OCI-LY3 (cell line): ENCODE measurements around the gene PKHD1.

ENCODE experiments used
- H2AFZ ChIP-seq: fragments of 200-600, 300-600 bp; shearing (Covaris generic); 2 replicates; pipeline ENCODE4 v1.6.0; 2014; ENCODE audit warnings: antibody characterized with exemption, low read depth, low read length
- H3K27ac ChIP-seq: fragments of 200-600, 300-600 bp; sonication (generic); 2 replicates; pipeline ENCODE4 v1.5.1; 2014; ENCODE audit warnings: mild to moderate bottlenecking, low read length, moderate library complexity, mixed read lengths
- H3K27me3 ChIP-seq: fragments of 200-600, 300-600 bp; sonication (generic); 2 replicates; pipeline ENCODE4 v1.6.1; 2014; ENCODE audit warnings: low read depth, low read length, mixed read lengths
- H3K36me3 ChIP-seq: fragments of 200-600, 300-600 bp; sonication (generic); replicated peaks from 2 replicates; pipeline ENCODE3; 2014; ENCODE audit warnings: low read depth, low read length, mixed read lengths
- H3K4me1 ChIP-seq: fragments of 300-600, 200-600 bp; sonication (generic); 2 replicates; pipeline ENCODE4 v1.6.1; 2014; ENCODE audit warnings: low read length, mixed read lengths
- H3K4me2 ChIP-seq: fragments of 200-600, 300-600 bp; sonication (generic); 2 replicates; pipeline ENCODE4 v1.6.1; 2014; ENCODE audit warnings: low read length, mixed read lengths
- H3K4me3 ChIP-seq: fragments of 300-600, 200-600 bp; sonication (generic); 2 replicates; pipeline ENCODE4 v1.5.1; 2014; ENCODE audit warnings: antibody characterized with exemption, mild to moderate bottlenecking, low read length, moderate library complexity
- H3K79me2 ChIP-seq: fragments of 300-600, 200-600 bp; shearing (Covaris generic); 2 replicates; pipeline ENCODE4 v1.6.1; 2014; ENCODE audit warnings: mild to moderate bottlenecking, low read length, mixed read lengths
- H3K9ac ChIP-seq: fragments of 300-600, 200-600 bp; shearing (Covaris generic); 2 replicates; pipeline ENCODE4 v1.6.0; 2014; ENCODE audit warnings: mild to moderate bottlenecking, low read length, moderate library complexity
- H3K9me3 ChIP-seq: fragments of 200-600, 300-600 bp; shearing (Covaris generic); 2 replicates; pipeline ENCODE4 v1.6.1; 2014; ENCODE audit warnings: low read length, mixed read lengths; ENCODE audit not compliant: insufficient read depth
- H4K20me1 ChIP-seq: fragments of 200-600, 300-600 bp; sonication (generic); 2 replicates; pipeline ENCODE4 v1.6.1; 2016; ENCODE audit warnings: low read length, mixed read lengths; ENCODE audit not compliant: insufficient read depth
- EZH2phosphoT487 ChIP-seq: fragments of 200-600 bp; shearing (Covaris generic); IDR thresholded peaks from 2 replicates; pipeline ENCODE4 v1.6.1; 2018; ENCODE audit warnings: antibody characterized with exemption, mixed run types, low read depth
- TF ChIP-seq, protein P1 (sequence below): fragments of 200-600, 300-600 bp; sonication (generic); IDR thresholded peaks from 2 replicates; pipeline ENCODE4 v1.5.1; 2014; ENCODE audit warnings: antibody characterized with exemption, low read length, low read depth

Gene PKHD1

DNA sequence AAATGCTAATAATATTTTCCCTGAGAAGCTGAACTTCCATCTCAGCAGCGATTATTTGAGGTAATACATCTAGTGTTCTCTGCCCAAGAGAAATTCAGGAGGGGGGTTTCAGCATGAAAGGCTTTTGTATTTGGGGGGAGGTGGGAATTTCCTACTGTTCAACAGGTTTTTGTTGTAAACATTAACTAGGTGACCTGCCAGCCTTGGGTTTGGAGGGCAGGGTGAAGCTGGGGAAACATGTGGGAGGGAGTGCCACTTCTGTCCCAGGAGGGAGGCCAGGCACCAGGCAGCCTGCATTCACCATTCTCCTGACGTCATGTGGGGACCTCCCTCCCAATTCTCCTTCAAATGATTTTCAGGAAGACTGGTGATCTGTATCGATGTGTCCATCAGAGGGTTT lies 37.7 kb upstream of the PKHD1 start:
- H2AFZ ChIP-seq: no peak overlapping the region
- no peaks in the 10 kb centered on the region for H3K36me3 ChIP-seq
- H3K27me3 ChIP-seq: peaks cover 6% of the 10 kb centered on the region; the same call in 1 of the 2 replicates
- no peaks in the 10 kb centered on the region for H3K9me3 ChIP-seq
- H3K4me2 ChIP-seq: no peak overlapping the region
- no peaks in the 10 kb centered on the region for H4K20me1 ChIP-seq
- peaks cover 8% of the 10 kb centered on the region for H3K4me1 ChIP-seq
- no peak overlapping the region for H3K9ac ChIP-seq
- H3K4me3 ChIP-seq: no peak overlapping the region
- TF ChIP-seq EZH2phosphoT487: no peak
- TF ChIP-seq, protein P1, sequence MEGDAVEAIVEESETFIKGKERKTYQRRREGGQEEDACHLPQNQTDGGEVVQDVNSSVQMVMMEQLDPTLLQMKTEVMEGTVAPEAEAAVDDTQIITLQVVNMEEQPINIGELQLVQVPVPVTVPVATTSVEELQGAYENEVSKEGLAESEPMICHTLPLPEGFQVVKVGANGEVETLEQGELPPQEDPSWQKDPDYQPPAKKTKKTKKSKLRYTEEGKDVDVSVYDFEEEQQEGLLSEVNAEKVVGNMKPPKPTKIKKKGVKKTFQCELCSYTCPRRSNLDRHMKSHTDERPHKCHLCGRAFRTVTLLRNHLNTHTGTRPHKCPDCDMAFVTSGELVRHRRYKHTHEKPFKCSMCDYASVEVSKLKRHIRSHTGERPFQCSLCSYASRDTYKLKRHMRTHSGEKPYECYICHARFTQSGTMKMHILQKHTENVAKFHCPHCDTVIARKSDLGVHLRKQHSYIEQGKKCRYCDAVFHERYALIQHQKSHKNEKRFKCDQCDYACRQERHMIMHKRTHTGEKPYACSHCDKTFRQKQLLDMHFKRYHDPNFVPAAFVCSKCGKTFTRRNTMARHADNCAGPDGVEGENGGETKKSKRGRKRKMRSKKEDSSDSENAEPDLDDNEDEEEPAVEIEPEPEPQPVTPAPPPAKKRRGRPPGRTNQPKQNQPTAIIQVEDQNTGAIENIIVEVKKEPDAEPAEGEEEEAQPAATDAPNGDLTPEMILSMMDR: no peak
- no peaks in the 10 kb centered on the region for H3K79me2 ChIP-seq
- H3K27ac ChIP-seq: no peak overlapping the region

DNA sequence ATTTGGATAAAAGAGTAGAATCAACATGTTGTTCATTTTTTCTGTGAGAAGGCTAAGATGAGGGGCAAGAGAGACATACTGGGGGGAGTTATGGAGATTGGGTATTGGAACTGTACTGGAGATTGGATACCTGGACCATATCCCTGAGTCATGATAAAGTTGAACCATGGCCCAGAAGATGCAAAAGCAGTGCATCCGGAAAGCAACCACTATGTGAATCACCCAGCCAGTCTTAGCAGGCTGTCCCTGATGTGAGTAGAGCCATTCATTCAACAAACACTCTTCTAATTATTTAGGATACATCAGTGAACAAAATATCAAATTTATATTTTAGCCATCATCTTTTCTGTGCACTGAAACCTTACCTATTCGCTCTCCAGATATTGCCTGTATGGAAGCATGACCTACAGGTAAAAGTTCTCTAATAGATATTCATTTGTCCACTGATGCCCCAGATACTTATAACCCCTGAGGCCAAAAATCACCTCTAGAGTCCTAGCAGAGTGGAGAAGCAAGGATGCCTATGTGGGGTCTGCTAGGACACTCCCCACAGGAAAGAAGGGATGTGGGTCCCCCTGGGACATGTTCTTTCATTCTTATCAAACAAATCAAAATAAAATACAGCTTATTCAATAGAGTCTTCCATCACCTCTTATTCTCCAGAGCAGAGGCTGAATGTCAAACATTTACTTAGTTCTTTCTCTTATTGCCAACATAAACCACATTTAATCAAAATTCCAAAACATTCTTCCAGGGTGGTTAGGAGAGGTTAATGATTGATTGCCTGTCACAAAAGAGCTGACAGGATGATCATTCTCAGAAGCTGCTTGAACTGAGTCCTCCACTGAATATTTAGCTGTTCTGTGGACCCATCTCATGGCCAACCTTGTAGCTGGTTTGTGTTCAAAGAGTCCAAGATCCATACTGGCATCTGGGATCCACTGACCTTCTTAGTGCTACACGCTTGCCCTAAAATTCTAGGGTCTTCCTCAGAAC lies 37.0 kb upstream of the PKHD1 start:
- peaks cover 6% of the 10 kb centered on the region; the same call in 1 of the 2 replicates for H3K27me3 ChIP-seq
- H3K4me2 ChIP-seq: no peak overlapping the region
- TF ChIP-seq, protein P1: no peak
- no peak for TF ChIP-seq EZH2phosphoT487

DNA sequence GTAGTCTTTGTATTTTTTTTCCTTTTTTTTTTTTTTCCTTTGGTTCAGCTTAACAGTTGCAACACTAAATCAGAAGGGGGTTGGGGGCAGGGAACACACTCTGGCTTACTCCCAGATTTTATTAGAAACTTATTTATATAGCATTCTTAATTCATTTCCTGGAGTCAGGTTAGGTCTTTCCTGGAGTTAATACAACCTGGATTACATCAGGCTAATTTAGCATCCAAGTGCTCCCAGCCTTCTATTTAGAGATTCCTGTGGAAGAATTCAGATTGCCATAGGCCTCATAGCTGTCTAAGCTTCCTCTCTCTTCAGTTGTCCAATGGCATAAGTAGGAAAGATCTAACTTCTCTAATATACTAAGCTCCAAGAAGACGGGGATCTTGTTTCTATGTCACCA lies 35.8 kb upstream of the PKHD1 start:
- Histone ChIP-seq H3K4me2 (no peak overlapping the region), H3K79me2 (no peaks in the 10 kb centered on the region), H3K36me3 (peaks cover 3% of the 10 kb centered on the region), H2AFZ (no peak overlapping the region), H3K4me1 (peaks cover 8% of the 10 kb centered on the region), H4K20me1 (no peaks in the 10 kb centered on the region), H3K4me3 (no peak overlapping the region), H3K9me3 (peaks cover 8% of the 10 kb centered on the region), H3K27ac (no peak overlapping the region), H3K9ac (no peak overlapping the region), H3K27me3 (peaks cover 6% of the 10 kb centered on the region; the same call in 1 of the 2 replicates)
- no peak for TF ChIP-seq EZH2phosphoT487
- TF ChIP-seq, protein P1: no peak

More for the DNA sequence above, 37.0 kb upstream of the PKHD1 start:
- H3K4me1 ChIP-seq: peaks cover 8% of the 10 kb centered on the region
- no peaks in the 10 kb centered on the region for H4K20me1 ChIP-seq
- no peak overlapping the region for H3K27ac ChIP-seq
- no peak overlapping the region for H3K4me3 ChIP-seq
- no peak overlapping the region for H2AFZ ChIP-seq
- no peak overlapping the region for H3K9ac ChIP-seq
- H3K36me3 ChIP-seq: peaks cover under 1% of the 10 kb centered on the region
- no peaks in the 10 kb centered on the region for H3K79me2 ChIP-seq
- H3K9me3 ChIP-seq: peaks cover 2% of the 10 kb centered on the region; the same call in 1 of the 2 replicates

DNA sequence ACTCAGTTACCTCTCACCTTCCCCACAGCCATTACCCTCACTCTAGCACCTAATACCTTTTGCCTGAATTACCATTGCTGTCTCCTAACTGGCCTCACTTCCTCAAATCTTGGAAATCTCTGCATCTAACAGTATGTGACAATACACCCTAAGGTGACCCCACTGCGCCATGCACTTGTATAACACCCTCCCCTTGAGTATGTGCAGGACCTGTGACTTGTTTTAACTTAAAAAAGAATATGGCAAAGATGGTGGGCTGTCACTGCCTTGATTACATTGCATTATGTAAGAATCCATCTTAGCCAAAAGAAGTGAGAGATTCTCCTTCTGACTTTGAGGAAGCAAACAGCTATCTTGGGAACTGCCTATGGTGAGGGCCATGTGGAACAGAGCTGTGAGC lies 29.9 kb upstream of the PKHD1 start:
- H3K4me3 ChIP-seq: no peak overlapping the region
- no peak overlapping the region for H2AFZ ChIP-seq
- peaks cover 8% of the 10 kb centered on the region for H3K9me3 ChIP-seq
- no peak overlapping the region for H3K9ac ChIP-seq
- no peak for TF ChIP-seq EZH2phosphoT487
- TF ChIP-seq, protein P1: no peak
- no peak overlapping the region for H3K4me2 ChIP-seq
- 0 out of 2 replicates have a peak, but pooled peaks cover 8% of the 10 kb centered on the region for H3K27me3 ChIP-seq
- H3K36me3 ChIP-seq: peaks cover 3% of the 10 kb centered on the region
- no peaks in the 10 kb centered on the region for H3K79me2 ChIP-seq
- H3K27ac ChIP-seq: no peak overlapping the region
- H3K4me1 ChIP-seq: no peaks in the 10 kb centered on the region
- H4K20me1 ChIP-seq: no peaks in the 10 kb centered on the region
